Islet precursor cell (in vitro differentiated cells): ENCODE measurements around the gene XAF1.
"Not testable (repeated sequence)": the region's sequence is repeated elsewhere in the genome, so short reads cannot be mapped to it uniquely, and the experiment has no call there.

Experiments used
- DNase-seq: peaks from one replicate; pipeline ENCODE4 v3.0.0-alpha.2; 2018

Gene XAF1

GRCh38 chr17:6812295-6812694, 56.4 kb downstream of the XAF1 start:
- DNase-seq = no peak

GRCh38 chr17:6815775-6816174, 59.9 kb downstream of the XAF1 start:
- DNase-seq = no peak

- not testable (repeated sequence) for DNase-seq
Measured at GRCh38 chr17:6816368-6816767, 60.5 kb downstream of the XAF1 start.

GRCh38 chr17:6818938-6819337, 63.1 kb downstream of the XAF1 start:
- DNase-seq = no peak

- no peak for DNase-seq
Measured at GRCh38 chr17:6823011-6823442, 67.2 kb downstream of the XAF1 start.
